AG04449 (cell line): ENCODE measurements around the gene ZNF550.

Experiments
- CTCF ChIA-PET: fragments of 350-600 bp; formaldehyde crosslinking; extraction: SDS; loops from one replicate; lab custom pipeline; 2021; ENCODE audit warnings: antibody characterized with exemption; lab: Yijun Ruan, JAX
- POLR2A ChIA-PET: fragments of 400-600, 350-600 bp; formaldehyde crosslinking; extraction: SDS; loops from one replicate; lab custom pipeline; 2020; ENCODE audit warnings: antibody characterized with exemption, inconsistent platforms; lab: Yijun Ruan, JAX
- DNase-seq: peaks from one replicate; pipeline ENCODE4 v3.0.0-alpha.2; 2010; ENCODE audit warnings: low read depth, low spot score
- H3K4me3 ChIP-seq: 2 replicates; pipeline ENCODE4 v1.5.1; 2011; ENCODE audit warnings: low read depth, mild to moderate bottlenecking, control low read depth, low read length
- TF ChIP-seq, protein P1 (sequence below): IDR thresholded peaks from one replicate; pipeline ENCODE4 v1.5.1; 2011; ENCODE audit warnings: mild to moderate bottlenecking, moderate library complexity, low read length, control low read depth, inconsistent platforms; ENCODE audit not compliant: insufficient read depth; ENCODE audit errors: missing control alignments

Gene ZNF550

DNA sequence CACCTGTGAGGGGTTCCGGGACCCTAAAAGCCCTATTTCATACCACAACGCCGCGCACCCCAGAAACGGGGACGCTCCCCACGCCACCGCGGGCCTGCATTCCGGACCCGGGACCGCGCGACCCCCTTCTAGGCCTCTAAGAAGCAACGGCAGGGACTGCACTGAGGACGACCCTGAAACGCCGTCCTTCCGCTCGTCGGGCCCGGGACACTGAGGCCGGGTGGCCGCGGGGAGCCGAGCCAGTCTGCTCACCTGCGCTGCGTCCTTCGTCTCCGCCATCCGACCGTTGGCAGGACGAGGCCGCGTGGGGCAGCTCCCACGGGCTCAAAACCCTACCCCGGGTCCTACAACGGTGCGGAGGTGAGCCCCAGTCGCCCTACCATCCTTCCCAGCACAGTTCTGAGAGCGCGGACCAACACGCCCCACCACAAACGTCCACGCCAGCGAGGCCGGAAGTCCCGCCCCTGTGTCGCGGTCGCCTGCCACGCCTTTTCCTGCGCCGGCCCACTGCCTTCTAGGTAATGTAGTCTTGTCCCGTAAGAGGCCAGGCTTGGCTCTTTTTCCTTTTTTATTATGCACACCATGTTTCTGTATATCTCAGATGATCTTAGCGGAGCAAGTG lies at the start of gene ZNF550:
Gene ZNF550, minus strand, starts transcription at position 460 of the 622 bp plus-strand sequence. Its CDS starts 181 bp downstream, at position 279.
- CTCF ChIA-PET: interaction anchor here (1.0 to 1.9 kb wide), 2 partner anchors 57 to 596 kb away, joined by 3 to 5 read pairs; no protein-coding TSS in a partner anchor
- POLR2A ChIA-PET: no interaction called here
- peak; percentile 47 for DNase-seq

DNA sequence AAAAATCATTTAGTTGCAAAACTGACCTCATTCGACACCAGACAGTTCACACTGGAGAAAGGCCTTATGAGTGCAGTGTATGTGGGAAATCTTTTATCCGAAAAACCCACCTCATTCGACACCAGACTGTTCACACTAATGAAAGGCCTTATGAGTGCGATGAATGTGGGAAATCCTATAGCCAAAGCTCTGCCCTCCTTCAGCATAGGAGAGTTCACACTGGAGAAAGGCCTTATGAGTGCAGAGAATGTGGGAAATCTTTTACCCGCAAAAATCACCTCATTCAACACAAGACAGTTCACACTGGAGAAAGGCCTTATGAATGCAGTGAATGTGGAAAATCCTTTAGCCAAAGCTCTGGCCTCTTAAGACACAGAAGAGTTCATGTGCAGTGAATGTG lies 47.3 kb upstream of the ZNF550 start:
- POLR2A ChIA-PET: no interaction called here
- TF ChIP-seq, protein P1, sequence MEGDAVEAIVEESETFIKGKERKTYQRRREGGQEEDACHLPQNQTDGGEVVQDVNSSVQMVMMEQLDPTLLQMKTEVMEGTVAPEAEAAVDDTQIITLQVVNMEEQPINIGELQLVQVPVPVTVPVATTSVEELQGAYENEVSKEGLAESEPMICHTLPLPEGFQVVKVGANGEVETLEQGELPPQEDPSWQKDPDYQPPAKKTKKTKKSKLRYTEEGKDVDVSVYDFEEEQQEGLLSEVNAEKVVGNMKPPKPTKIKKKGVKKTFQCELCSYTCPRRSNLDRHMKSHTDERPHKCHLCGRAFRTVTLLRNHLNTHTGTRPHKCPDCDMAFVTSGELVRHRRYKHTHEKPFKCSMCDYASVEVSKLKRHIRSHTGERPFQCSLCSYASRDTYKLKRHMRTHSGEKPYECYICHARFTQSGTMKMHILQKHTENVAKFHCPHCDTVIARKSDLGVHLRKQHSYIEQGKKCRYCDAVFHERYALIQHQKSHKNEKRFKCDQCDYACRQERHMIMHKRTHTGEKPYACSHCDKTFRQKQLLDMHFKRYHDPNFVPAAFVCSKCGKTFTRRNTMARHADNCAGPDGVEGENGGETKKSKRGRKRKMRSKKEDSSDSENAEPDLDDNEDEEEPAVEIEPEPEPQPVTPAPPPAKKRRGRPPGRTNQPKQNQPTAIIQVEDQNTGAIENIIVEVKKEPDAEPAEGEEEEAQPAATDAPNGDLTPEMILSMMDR: no peak
- DNase-seq: no peak
- H3K4me3 ChIP-seq: no peak overlapping the region
- CTCF ChIA-PET: no interaction called here

More for the DNA sequence above, at the start of gene ZNF550:
- TF ChIP-seq, protein P1: no peak
- H3K4me3 ChIP-seq: peak within 1 kb of the TSS; percentile 96

DNA sequence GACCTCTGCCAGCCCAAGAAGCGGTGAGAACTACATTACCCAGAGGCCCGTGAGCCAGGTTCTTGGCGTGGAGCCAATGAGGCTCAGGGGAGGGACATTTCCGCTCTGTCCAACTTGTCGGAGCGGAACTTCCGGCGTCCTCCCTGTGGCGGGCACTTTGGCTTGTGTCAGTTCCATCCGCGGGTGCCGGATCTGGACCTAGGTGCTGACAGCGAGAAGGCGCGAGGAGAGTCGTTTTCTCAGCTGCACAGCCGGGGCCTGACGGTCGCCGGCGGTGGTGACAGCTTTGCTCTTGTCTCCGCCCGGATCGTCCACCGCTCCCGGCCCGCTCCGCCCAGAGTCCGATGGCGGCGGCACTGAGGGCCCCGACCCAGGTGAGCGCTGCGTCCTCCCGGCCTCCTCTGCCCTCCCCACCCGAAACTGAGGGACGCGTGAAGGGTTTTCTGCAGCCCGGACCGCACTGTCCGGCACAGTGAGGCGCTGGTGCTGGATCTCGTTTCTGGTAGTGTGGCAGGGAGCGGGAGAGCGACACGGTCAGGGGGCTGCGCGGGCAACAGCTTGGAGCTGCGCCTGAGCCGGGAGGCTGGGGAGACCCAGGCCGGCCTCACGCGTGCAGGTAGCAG lies 40.2 kb upstream of the ZNF550 start, which contains the start of gene ZNF530:
Gene ZNF530, plus strand, starts transcription at position 125 of the 623 bp plus-strand sequence. CDS start 4,461 bp downstream, outside the sequence.
- ChIA-PET POLR2A (no interaction called here), CTCF (no interaction called here)
- peak within 1 kb of the TSS; percentile 85 for H3K4me3 ChIP-seq
- TF ChIP-seq, protein P1: no peak
- peak; percentile 47 for DNase-seq

DNA sequence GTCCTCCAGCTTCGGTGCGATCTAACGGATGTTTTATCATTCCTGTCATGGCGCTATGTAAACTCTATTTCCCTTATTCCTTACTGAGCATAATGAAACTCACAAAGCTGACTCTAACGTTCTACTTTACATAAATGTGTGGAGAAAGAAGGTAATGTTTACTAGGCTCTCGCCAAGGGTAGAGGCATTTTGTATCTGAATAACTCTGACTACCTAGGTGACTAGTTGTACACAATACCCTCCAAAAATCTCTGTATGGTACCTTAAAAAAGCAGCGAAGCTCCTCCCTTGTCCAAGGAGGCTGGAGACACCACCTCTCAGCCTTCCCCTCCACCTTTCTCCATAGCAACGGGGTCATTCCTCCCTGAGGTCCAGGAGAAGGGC lies 39.7 kb upstream of the ZNF550 start:
- POLR2A ChIA-PET: interaction anchor here (0.5 kb wide), 1 partner anchor 316 kb away, joined by 3 read pairs; no protein-coding TSS in a partner anchor
- H3K4me3 ChIP-seq: peak overlapping the region; percentile 85
- TF ChIP-seq, protein P1: no peak
- DNase-seq: no peak
- CTCF ChIA-PET: no interaction called here

DNA sequence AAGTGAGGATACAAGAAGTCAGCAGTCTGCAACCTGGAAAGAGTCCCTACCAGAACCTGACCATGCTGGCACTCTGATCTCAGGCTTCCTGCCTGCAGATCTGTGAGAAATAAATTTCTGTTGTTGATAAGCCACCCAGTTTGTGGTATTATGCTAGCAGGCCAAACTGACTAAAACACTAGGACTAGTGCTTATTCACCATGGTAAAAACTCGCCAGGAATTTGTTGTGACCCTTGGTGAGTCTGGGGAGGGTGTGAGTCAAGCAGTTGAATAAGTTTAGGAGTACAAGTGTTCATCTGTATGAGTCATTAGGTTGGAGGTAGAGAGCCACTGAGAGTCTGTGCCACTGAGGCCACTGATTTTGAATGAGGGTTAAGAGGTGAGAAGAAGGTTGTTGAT lies 27.9 kb upstream of the ZNF550 start:
- DNase-seq: peak; percentile 73
- TF ChIP-seq, protein P1: no peak
- H3K4me3 ChIP-seq: no peak overlapping the region
- POLR2A ChIA-PET: no interaction called here
- CTCF ChIA-PET: no interaction called here

DNA sequence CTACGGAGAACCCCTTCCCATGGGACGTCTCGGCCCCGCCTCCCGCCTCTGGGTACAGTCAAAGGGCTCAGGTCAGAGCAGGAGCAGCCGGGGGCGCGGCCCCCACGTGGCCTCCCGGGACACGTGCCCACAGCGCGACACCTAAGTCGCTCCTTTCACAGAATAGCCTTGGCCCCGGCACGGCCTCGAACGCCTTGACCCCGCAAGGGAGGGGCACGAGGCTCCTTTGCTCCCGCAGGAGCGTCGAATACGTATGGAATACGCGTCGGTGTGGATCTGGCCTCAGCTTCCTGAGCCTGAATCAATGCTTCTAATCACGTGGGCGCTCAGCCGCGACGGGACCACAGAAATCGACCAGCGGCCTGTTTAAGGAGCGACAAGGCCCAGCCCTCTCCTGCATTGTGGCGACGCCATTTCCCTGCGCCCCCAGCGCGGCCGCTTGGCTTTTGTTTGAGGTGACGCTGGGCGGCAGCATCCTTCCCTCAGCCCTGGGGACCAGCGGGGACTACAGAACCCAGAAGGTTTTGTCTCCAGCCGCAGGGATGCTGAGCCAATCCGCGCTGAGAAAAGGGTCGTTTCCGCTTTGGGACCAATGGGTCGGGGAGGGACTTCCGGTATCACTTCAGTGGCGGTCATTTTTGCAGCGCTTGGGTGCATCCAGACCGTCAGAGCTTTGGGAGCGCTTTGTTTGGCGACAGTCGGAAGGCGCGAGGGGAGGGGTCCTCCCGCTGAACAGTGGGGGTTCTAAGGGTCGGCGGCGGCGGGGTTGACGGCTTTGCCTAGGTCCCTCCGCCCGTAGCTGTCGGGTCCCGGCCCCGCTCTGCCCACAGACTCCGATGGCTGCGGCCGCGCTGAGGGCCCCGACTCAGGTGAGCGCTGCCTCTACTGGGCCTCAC lies 24.1 kb upstream of the ZNF550 start, which contains the start of gene ZIK1:
Gene ZIK1, plus strand, starts transcription at position 625 of the 896 bp plus-strand sequence. Its CDS starts 212 bp downstream, at position 837.
- CTCF ChIA-PET: interaction anchor here (1.3 kb wide), 1 partner anchor 12 kb away, joined by 3 read pairs; no protein-coding TSS in a partner anchor
- POLR2A ChIA-PET: no interaction called here
- peak; percentile 49 for DNase-seq
- H3K4me3 ChIP-seq: peak within 1 kb of the TSS; percentile 75
- TF ChIP-seq, protein P1: no peak
